DOHH2 (cell line): ENCODE data around the gene NUP37.
"Not testable (repeated sequence)": the region's sequence is repeated elsewhere in the genome, so short reads cannot be mapped to it uniquely, and the experiment has no call there.

Source experiments
- H3F3A ChIP-seq: fragments of 200-600 bp; sonication (generic), shearing (Covaris generic); 2 replicates; pipeline ENCODE4 v1.6.0; 2016; ENCODE audit warnings: antibody characterized with exemption, mild to moderate bottlenecking; ENCODE audit not compliant: control insufficient read depth, insufficient read depth
- H3K27ac ChIP-seq: fragments of 200-600 bp; sonication (generic); 2 replicates; pipeline ENCODE4 v1.5.1; 2014; ENCODE audit warnings: low read depth, mild to moderate bottlenecking, low read length, moderate library complexity
- H3K27me3 ChIP-seq: fragments of 200-600 bp; sonication (generic); 2 replicates; pipeline ENCODE4 v1.6.1; 2014; ENCODE audit warnings: mild to moderate bottlenecking, low read length, mixed read lengths; ENCODE audit not compliant: control insufficient read depth
- H3K36me3 ChIP-seq: fragments of 200-600 bp; sonication (generic); 2 replicates; pipeline ENCODE4 v1.6.1; 2014; ENCODE audit warnings: mild to moderate bottlenecking, low read length, moderate library complexity, mixed read lengths; ENCODE audit not compliant: control insufficient read depth
- H3K4me1 ChIP-seq: fragments of 200-600 bp; sonication (generic); 2 replicates; pipeline ENCODE4 v1.6.1; 2014; ENCODE audit warnings: mild to moderate bottlenecking, low read length, mixed read lengths; ENCODE audit not compliant: control insufficient read depth
- H3K4me2 ChIP-seq: fragments of 200-600 bp; sonication (generic); 2 replicates; pipeline ENCODE4 v1.6.0; 2014; ENCODE audit warnings: mild to moderate bottlenecking, low read length, moderate library complexity
- H3K4me3 ChIP-seq: fragments of 200-600 bp; sonication (generic); 2 replicates; pipeline ENCODE4 v1.5.1; 2014; ENCODE audit warnings: mild to moderate bottlenecking, low read length, mixed read lengths
- H3K79me2 ChIP-seq: fragments of 200-600 bp; sonication (generic); 2 replicates; pipeline ENCODE4 v1.6.1; 2014; ENCODE audit warnings: mild to moderate bottlenecking, low read length, mixed read lengths; ENCODE audit not compliant: control insufficient read depth
- H3K9me2 ChIP-seq: fragments of 200-600 bp; sonication (generic); replicated peaks from 2 replicates; pipeline ENCODE4 v1.6.1; 2014; ENCODE audit warnings: mild to moderate bottlenecking, low read length, mixed read lengths; ENCODE audit not compliant: control insufficient read depth
- H3K9me3 ChIP-seq: fragments of 200-600 bp; sonication (generic); 2 replicates; pipeline ENCODE4 v1.6.1; 2014; ENCODE audit warnings: antibody characterized with exemption, low read length, mixed read lengths; ENCODE audit not compliant: control insufficient read depth, insufficient read depth
- H4K20me1 ChIP-seq: fragments of 200-600 bp; sonication (generic); 2 replicates; pipeline ENCODE4 v1.6.0; 2014; ENCODE audit warnings: low read depth, mild to moderate bottlenecking, antibody characterized with exemption, low read length, moderate library complexity; ENCODE audit not compliant: control insufficient read depth, insufficient read depth
- EZH2phosphoT487 ChIP-seq: fragments of 200-600 bp; sonication (generic); IDR thresholded peaks from 2 replicates; pipeline ENCODE4 v1.6.1; 2017; ENCODE audit warnings: borderline replicate concordance, mild to moderate bottlenecking, antibody characterized with exemption, low read length, moderate library complexity, mixed read lengths
- TF ChIP-seq, protein P1 (sequence below): fragments of 200-600 bp; sonication (generic); IDR thresholded peaks from one replicate; pipeline ENCODE4 v1.5.1; 2014; ENCODE audit warnings: antibody characterized with exemption, mild to moderate bottlenecking, low read depth, low read length; ENCODE audit not compliant: poor library complexity, severe bottlenecking

NUP37 gene

DNA sequence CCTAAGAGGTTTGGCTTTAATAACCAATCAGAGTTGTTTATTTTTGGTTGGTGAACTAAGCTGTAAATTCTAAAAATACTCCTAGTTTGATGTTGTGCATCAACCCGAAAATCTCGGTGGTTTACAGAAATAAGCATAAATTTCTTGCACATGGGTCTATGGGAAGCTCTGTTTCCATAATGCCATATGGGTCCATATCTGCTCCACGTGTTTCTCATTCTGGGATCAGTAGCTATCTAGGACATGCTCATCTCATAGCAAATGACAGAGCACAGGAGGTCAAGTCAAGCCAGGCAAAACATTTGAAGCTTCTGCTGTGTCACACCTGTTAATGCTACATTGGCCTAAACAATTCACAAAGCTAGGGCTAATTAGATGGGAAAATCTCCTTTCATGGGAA, 23.1 kb downstream of the NUP37 start:
- no peak overlapping the region for H3K27ac ChIP-seq
- H3F3A ChIP-seq, result no peaks in the 10 kb centered on the region; the same call in 1 of the 2 replicates
- H3K79me2 ChIP-seq, result no peaks in the 10 kb centered on the region
- no peaks in the 10 kb centered on the region for H4K20me1 ChIP-seq
- no peak for TF ChIP-seq EZH2phosphoT487
- TF ChIP-seq, protein P1, sequence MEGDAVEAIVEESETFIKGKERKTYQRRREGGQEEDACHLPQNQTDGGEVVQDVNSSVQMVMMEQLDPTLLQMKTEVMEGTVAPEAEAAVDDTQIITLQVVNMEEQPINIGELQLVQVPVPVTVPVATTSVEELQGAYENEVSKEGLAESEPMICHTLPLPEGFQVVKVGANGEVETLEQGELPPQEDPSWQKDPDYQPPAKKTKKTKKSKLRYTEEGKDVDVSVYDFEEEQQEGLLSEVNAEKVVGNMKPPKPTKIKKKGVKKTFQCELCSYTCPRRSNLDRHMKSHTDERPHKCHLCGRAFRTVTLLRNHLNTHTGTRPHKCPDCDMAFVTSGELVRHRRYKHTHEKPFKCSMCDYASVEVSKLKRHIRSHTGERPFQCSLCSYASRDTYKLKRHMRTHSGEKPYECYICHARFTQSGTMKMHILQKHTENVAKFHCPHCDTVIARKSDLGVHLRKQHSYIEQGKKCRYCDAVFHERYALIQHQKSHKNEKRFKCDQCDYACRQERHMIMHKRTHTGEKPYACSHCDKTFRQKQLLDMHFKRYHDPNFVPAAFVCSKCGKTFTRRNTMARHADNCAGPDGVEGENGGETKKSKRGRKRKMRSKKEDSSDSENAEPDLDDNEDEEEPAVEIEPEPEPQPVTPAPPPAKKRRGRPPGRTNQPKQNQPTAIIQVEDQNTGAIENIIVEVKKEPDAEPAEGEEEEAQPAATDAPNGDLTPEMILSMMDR, result no peak
- no peak overlapping the region for H3K4me3 ChIP-seq
- no peaks in the 10 kb centered on the region for H3K9me3 ChIP-seq
- H3K27me3 ChIP-seq, result no peaks in the 10 kb centered on the region
- H3K4me1 ChIP-seq, result no peaks in the 10 kb centered on the region
- peaks cover 84% of the 10 kb centered on the region for H3K36me3 ChIP-seq
- H3K9me2 ChIP-seq, result no peaks in the 10 kb centered on the region
- H3K4me2 ChIP-seq, result no peak overlapping the region

DNA sequence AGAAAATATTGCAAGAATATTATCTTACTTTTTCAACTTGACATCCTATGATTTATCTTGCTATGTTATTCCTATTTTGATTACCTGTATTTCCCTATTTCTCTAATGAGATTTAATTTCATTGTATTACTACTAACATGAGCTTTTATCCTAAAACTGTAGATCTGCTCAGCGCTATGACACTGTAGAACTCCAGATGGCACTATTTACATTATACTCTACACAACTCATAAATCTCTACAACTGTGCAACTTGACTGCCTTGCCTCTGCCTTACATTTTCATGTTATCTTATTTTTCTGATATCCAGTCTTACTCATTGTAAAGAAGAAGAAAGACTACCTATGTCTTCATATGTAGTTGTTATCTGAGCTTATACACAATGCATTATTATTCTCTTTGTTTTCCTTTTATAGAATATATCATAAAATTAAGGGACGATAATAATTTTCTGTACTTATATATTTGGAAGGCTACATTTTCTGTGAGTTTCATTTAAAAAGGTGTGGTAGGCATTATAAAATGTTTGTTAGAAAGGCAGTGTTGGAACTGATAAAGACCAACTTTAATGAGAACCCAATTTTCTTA, 24.1 kb downstream of the NUP37 start:
- H3K79me2 ChIP-seq, result no peaks in the 10 kb centered on the region
- TF ChIP-seq, protein P1, result peak; percentile 69
- no peak for TF ChIP-seq EZH2phosphoT487
- H4K20me1 ChIP-seq, result no peaks in the 10 kb centered on the region
- H3K27me3 ChIP-seq, result no peaks in the 10 kb centered on the region
- no peak overlapping the region for H3K27ac ChIP-seq
- peaks cover 81% of the 10 kb centered on the region for H3K36me3 ChIP-seq
- H3K9me2 ChIP-seq, result no peaks in the 10 kb centered on the region
- H3K4me3 ChIP-seq, result no peak overlapping the region
- H3K4me2 ChIP-seq, result no peak overlapping the region
- no peaks in the 10 kb centered on the region; the same call in 1 of the 2 replicates for H3F3A ChIP-seq
- H3K9me3 ChIP-seq, result no peaks in the 10 kb centered on the region
- H3K4me1 ChIP-seq, result no peaks in the 10 kb centered on the region

DNA sequence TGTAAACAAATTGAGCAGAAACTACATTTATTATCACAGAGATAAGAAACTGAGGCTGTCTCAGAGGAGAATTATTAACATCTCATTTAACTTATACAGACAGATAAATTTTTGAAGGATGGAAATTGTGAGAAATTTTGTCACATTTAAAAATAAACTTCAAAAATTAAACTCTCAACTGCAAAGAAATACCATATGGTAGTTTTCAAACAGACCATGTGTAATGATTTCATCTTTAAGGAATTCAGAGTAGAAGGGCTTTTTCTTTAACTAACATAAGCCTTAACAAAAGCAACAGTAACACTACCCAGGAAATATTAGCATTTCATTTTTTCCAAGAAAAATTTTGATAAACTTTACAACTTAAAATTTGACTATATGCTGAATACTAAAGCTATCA, 26.6 kb downstream of the NUP37 start:
- Histone ChIP-seq H3K4me1 (no peaks in the 10 kb centered on the region), H3K9me3 (no peaks in the 10 kb centered on the region), H3K4me3 (no peak overlapping the region), H3K79me2 (no peaks in the 10 kb centered on the region), H3K4me2 (no peak overlapping the region), H4K20me1 (no peaks in the 10 kb centered on the region), H3K9me2 (no peaks in the 10 kb centered on the region), H3F3A (no peaks in the 10 kb centered on the region; the same call in 1 of the 2 replicates), H3K27ac (no peak overlapping the region), H3K36me3 (peaks cover 67% of the 10 kb centered on the region), H3K27me3 (no peaks in the 10 kb centered on the region)
- TF ChIP-seq EZH2phosphoT487, result no peak
- TF ChIP-seq, protein P1, result no peak

DNA sequence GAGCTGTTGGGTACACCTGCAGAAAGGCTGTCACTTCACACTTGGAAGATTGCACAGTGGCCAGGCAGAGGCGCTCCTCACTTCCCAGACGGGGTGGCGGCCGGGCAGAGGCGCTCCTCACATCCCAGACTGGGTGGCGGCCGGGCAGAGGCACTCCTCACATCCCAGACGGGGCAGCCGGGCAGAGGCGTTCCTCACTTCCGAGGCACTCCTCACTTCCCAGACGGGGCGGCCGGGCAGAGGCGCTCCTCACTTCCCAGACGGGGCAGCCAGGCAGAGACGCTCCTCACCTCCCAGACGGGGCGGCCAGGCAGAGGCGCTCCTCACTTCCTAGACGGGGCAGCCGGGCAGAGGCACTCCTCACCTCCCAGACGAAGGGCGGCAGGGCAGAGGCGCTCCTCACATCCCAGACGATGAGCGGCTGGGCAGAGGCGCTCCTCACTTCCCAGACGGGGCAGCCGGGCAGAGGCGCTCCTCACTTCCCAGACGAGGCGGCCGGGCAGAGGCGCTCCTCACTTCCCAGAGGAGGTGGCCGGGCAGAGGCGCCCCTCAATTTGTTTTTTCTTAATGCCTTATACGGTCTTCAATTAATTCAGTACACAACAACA, 30.6 kb downstream of the NUP37 start:
- H3K36me3 ChIP-seq, result peaks cover 43% of the 10 kb centered on the region
- not testable (repeated sequence) for H3K79me2 ChIP-seq, H3F3A ChIP-seq, H3K27me3 ChIP-seq, H3K9me3 ChIP-seq, H4K20me1 ChIP-seq, H3K9me2 ChIP-seq, H3K27ac ChIP-seq, H3K4me1 ChIP-seq, H3K4me2 ChIP-seq, H3K4me3 ChIP-seq
